Measurements from ENCODE around the gene JPH3.
"Not testable (repeated sequence)": the region's sequence is repeated elsewhere in the genome, so short reads cannot be mapped to it uniquely, and the experiment has no call there.

Gene JPH3

GRCh38 chr16:87666919-87667318, 64.6 kb downstream of the JPH3 start:
- no peak overlapping the region for H3K27ac Mint-ChIP-seq
- no peaks in the 10 kb centered on the region for H3K4me1 Mint-ChIP-seq

DNA sequence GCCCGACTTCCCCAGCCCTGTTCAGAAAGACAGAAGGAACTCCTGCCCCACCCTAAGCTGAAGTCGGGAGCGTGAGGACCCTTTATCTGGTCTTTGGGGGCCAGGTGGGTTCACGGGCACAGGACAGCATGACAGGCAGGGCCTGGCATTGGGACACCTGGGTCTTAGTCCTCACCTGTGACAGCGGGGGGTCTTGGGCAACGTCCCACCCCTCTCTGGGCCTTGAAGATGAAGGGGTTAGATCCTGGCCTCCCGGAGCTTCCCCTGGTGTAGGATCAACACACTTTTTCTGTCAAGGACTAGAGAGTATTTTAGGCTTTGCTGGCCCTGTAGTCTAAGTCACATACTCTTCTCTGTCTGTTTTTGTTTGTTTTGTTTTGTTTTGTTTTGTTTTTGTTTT, 65.1 kb downstream of the JPH3 start:
- Mint-ChIP-seq H3K4me3 (no peak overlapping the region), H3K36me3 (no peaks in the 10 kb centered on the region), H3K27me3 (no peaks in the 10 kb centered on the region)

More at GRCh38 chr16:87666919-87667318, 64.6 kb downstream of the JPH3 start:
- Mint-ChIP-seq H3K36me3 (no peaks in the 10 kb centered on the region), H3K4me3 (no peak overlapping the region), H3K27me3 (no peaks in the 10 kb centered on the region), H3K9me3 (no peaks in the 10 kb centered on the region)

DNA sequence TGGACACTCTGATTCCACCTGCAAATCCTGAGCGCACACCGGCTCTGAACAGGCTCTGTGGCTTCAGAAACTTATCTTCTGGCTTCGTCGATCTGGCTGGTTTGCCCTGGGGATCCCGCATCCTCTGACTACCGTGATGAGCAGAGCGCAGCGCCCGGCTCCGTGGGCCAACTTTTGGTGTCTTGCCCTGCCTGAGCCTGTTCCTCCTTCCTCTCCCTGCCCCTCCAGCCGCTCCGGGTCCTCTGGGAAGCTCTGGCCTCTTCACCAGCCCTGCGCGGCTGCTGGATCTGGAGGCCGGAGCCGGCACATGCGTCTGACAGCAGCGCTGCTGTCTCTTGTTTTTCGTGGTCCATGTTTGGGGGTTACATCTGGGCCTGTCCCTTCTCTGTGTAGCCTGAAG, 65.6 kb downstream of the JPH3 start:
- no peaks in the 10 kb centered on the region for H3K36me3 Mint-ChIP-seq
- peak overlapping the region; percentile 65 for H3K27ac Mint-ChIP-seq
- H3K4me1 Mint-ChIP-seq: no peaks in the 10 kb centered on the region
- no peaks in the 10 kb centered on the region for H3K27me3 Mint-ChIP-seq
- H3K4me3 Mint-ChIP-seq: no peak overlapping the region
- no peaks in the 10 kb centered on the region for H3K9me3 Mint-ChIP-seq

More for the DNA sequence above, 65.1 kb downstream of the JPH3 start:
- H3K4me1 Mint-ChIP-seq: no peaks in the 10 kb centered on the region
- peak overlapping the region; percentile 65 for H3K27ac Mint-ChIP-seq
- H3K9me3 Mint-ChIP-seq: no peaks in the 10 kb centered on the region

- H3K9me3 Mint-ChIP-seq: no peaks in the 10 kb centered on the region
- H3K4me1 Mint-ChIP-seq: no peaks in the 10 kb centered on the region
- no peaks in the 10 kb centered on the region for H3K36me3 Mint-ChIP-seq
- H3K27me3 Mint-ChIP-seq: no peaks in the 10 kb centered on the region
- no peak overlapping the region for H3K27ac Mint-ChIP-seq
- no peak overlapping the region for H3K4me3 Mint-ChIP-seq
Measured at GRCh38 chr16:87669672-87670071, 67.4 kb downstream of the JPH3 start.

DNA sequence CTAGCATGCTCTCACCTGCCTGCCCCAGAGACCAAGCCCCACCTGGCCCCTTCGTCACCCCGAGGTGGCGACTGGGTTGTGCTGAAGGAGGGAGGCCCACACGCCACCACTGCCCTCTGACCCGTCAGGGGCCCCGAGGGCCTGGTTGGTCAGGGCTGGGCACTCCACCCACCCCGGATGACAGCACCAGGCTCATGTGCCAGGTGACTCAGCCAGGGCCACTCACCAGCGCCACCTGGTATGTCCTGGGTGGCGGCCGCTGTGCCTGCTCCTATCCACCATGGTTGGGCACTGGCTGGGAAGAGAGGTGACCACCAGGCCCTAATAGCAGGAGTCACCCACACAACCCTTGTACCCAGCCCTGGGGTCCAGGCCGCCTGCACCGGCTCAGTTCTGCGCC, 68.9 kb downstream of the JPH3 start:
- Mint-ChIP-seq H3K27me3 (no peaks in the 10 kb centered on the region), H3K4me3 (no peak overlapping the region), H3K36me3 (no peaks in the 10 kb centered on the region), H3K9me3 (no peaks in the 10 kb centered on the region), H3K27ac (no peak overlapping the region), H3K4me1 (no peaks in the 10 kb centered on the region)

- Mint-ChIP-seq H3K4me1 (no peaks in the 10 kb centered on the region), H3K36me3 (no peaks in the 10 kb centered on the region), H3K27me3 (no peaks in the 10 kb centered on the region), H3K9me3 (no peaks in the 10 kb centered on the region), H3K27ac (no peak overlapping the region), H3K4me3 (no peak overlapping the region)
Measured at GRCh38 chr16:87671715-87672270, 69.5 kb downstream of the JPH3 start.

- Mint-ChIP-seq H3K9me3 (no peaks in the 10 kb centered on the region), H3K27ac (no peak overlapping the region), H3K4me3 (no peak overlapping the region), H3K27me3 (no peaks in the 10 kb centered on the region), H3K36me3 (no peaks in the 10 kb centered on the region), H3K4me1 (no peaks in the 10 kb centered on the region)
Measured at GRCh38 chr16:87674419-87674818, 72.1 kb downstream of the JPH3 start.

- Mint-ChIP-seq H3K36me3 (no peaks in the 10 kb centered on the region), H3K4me3 (no peak overlapping the region), H3K27ac (no peak overlapping the region), H3K27me3 (no peaks in the 10 kb centered on the region), H3K9me3 (no peaks in the 10 kb centered on the region), H3K4me1 (no peaks in the 10 kb centered on the region)
Measured at GRCh38 chr16:87675111-87675719, 72.9 kb downstream of the JPH3 start.

DNA sequence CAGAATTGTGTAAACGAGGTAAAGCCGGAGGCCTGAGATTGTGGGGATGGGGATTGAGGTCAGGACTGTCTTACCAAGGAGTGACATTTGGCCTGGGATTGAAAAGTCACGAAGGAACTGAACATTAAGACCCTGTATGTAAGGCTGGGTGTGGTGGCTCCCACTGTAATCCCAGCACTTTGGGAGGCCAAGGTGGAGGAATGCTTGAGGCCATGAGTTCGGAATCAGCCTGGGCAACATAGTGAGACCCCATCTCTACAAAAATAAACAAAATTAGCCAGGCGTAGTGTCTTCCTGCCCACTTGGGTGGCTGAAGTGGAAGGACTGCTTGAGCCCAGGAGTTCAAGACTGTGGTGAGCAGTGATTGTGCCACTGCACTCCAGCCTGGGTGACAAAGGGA, 75.5 kb downstream of the JPH3 start:
- Mint-ChIP-seq H3K27me3 (no peaks in the 10 kb centered on the region), H3K4me1 (peaks cover 10% of the 10 kb centered on the region), H3K4me3 (no peak overlapping the region), H3K9me3 (no peaks in the 10 kb centered on the region), H3K36me3 (no peaks in the 10 kb centered on the region), H3K27ac (no peak overlapping the region)

DNA sequence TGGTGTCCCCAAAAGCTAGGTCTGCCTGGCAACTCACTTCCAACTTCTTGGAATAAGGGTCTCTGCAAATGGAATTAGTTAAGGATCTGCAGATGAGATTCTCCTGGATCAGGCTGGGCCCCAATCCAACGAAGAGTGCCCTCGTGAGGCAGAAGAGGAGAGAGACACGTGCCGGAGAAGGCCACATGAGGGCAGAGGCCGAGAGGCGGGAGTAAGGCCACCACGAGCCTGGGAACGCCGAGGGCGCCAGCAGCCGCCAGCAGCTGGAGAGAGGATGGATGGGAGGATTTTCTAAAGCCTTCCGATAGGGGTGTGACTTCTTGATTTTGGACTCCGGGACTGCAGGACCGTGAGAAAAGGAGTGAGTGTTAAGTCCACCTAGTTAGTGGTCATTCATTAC, 76.3 kb downstream of the JPH3 start:
- Mint-ChIP-seq H3K9me3 (no peaks in the 10 kb centered on the region), H3K36me3 (no peaks in the 10 kb centered on the region), H3K4me1 (peaks cover 10% of the 10 kb centered on the region), H3K27ac (no peak overlapping the region), H3K4me3 (no peak overlapping the region), H3K27me3 (no peaks in the 10 kb centered on the region)

DNA sequence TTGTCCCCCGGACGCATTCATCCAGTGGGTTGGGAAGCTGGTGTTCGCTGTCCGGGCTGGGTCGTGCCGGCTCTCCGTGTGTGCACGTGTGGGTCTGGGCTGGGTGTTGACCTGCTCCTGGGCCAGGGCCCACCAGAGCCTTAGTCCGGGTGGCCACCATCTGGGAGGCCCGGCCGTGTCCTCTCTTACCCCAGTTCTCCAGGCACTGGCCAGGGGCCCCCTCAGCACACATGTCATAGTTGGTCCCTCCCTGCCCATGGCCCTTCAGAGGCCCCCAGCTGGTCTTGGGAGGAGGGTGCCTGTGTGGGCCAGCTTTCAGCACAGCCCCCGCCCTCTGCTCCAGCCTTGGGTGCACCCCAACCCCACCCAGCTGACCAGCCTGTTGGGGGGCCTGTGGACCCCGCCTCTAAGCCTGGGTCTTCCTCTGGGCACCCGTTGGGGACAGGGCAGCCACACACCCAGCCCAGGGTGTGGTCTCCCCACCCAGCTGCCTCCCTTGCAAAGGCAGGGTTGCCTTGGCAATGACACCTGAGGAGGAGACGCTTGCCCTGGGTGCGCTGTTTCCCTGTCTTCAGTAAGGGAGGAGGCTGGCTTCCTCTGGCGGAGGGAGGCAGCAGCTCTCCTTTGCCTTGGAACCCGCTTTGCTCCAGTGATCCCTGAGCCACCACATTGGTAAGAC, 77.4 kb downstream of the JPH3 start:
- H3K27ac Mint-ChIP-seq: no peak overlapping the region

GRCh38 chr16:87680272-87680644, 78.0 kb downstream of the JPH3 start:
- Mint-ChIP-seq H3K27me3 (no peaks in the 10 kb centered on the region), H3K36me3 (no peaks in the 10 kb centered on the region), H3K9me3 (no peaks in the 10 kb centered on the region), H3K4me3 (no peak overlapping the region), H3K27ac (no peak overlapping the region), H3K4me1 (peaks cover 10% of the 10 kb centered on the region)

More for the DNA sequence above, 77.4 kb downstream of the JPH3 start:
- no peaks in the 10 kb centered on the region for H3K9me3 Mint-ChIP-seq
- H3K4me3 Mint-ChIP-seq: no peak overlapping the region
- no peaks in the 10 kb centered on the region for H3K36me3 Mint-ChIP-seq
- no peaks in the 10 kb centered on the region for H3K27me3 Mint-ChIP-seq
- H3K4me1 Mint-ChIP-seq: peaks cover 10% of the 10 kb centered on the region

GRCh38 chr16:87681051-87681602, 78.8 kb downstream of the JPH3 start:
- not testable (repeated sequence) for H3K27ac Mint-ChIP-seq, H3K4me3 Mint-ChIP-seq, H3K36me3 Mint-ChIP-seq, H3K27me3 Mint-ChIP-seq, H3K9me3 Mint-ChIP-seq
- peaks cover 10% of the 10 kb centered on the region for H3K4me1 Mint-ChIP-seq

DNA sequence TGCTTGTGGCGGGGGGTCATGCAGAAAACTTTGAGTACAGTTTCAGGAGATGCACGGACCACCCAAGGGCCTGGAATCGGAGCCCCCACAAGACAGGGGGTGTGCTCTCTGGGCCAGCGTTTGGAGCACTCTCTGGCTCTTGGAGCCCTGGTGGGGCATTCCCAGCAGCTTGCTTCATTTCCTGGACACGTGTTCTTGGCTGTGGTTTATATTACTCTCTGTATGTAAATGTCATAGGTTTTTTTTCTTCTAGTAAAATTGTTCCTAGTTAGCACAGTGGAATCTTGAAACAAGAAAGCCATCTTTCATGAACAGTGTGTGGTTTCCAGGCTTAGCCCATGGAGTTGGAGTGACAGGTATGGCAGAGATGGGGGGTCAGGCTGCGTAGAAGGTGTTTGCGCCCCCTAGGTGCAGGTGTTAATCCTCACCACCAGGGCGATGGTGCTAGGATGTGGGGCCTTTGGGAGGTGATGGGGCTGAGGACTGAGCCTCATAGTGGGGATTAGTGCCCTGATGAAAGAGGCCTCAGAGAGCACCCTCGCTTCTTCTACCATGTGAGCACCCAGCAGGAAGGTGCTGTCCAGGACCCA, 79.8 kb downstream of the JPH3 start:
- H3K4me1 Mint-ChIP-seq: peaks cover 10% of the 10 kb centered on the region
- no peaks in the 10 kb centered on the region for H3K27me3 Mint-ChIP-seq
- no peak overlapping the region for H3K4me3 Mint-ChIP-seq
- H3K27ac Mint-ChIP-seq: no peak overlapping the region
- no peaks in the 10 kb centered on the region for H3K36me3 Mint-ChIP-seq
- no peaks in the 10 kb centered on the region for H3K9me3 Mint-ChIP-seq

DNA sequence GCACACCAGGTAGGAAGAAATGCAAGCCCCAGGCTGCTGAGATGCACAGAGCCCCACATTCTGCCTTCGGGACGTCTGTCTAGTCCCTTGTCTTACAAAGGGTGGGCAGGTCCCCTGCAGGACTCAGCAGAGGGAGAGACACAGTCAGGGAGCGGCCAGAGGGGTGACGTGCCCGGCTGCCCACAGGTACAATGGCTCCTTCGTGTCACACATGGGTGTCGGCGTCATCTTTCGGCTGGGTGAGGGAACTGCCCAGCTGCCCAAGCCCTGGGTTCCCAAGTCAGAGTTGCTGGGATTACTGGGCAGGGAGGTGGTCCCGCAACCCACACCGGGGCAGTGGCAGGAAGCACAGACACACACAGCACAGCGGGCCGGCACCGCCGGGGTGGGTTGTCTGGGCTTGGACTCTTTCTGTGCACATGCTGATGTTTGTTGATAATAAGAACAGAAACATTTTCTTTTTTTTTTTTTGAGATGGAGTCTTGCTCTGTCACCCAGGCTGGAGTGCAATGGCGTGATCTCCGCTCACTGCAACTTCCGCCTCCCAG, 80.6 kb downstream of the JPH3 start:
- Mint-ChIP-seq H3K4me3 (no peak overlapping the region), H3K4me1 (peaks cover 10% of the 10 kb centered on the region), H3K9me3 (no peaks in the 10 kb centered on the region), H3K27me3 (no peaks in the 10 kb centered on the region), H3K36me3 (no peaks in the 10 kb centered on the region), H3K27ac (no peak overlapping the region)
